Body of pancreas (tissue), 4 donors: ENCODE data around the gene CLEC4F. TPM values are rescaled to one million over a fixed set of nuclear protein-coding genes. Genes with fewer than 3 reads are reported as not detected.

ENCODE experiments used
- ATAC-seq: fragments of 150-250 bp; one replicate; pipeline ENCODE4 v1.9.1; 2016
- DNase-seq, 4 donors: peaks; one replicate each; pipeline ENCODE4 v3.0.0-alpha.2; 2019
- H3K27ac ChIP-seq, 4 donors: fragments of 200-600 bp; sonication (generic); 1 replicate in 3 of 4; 2 replicates in 1 of 4; pipeline versions ENCODE4 v1.5.1 to v1.6.1; 2016 to 2019; ENCODE audit warnings: mild to moderate bottlenecking in 1 of 4, mixed read lengths in 1 of 4, moderate library complexity in 1 of 4
- H3K27me3 ChIP-seq, 2 donors: fragments of 200-600 bp; sonication (generic); one replicate each; pipeline ENCODE4 v1.6.0; 2016; ENCODE audit warnings: mild to moderate bottlenecking in 1 of 2
- H3K36me3 ChIP-seq, 2 donors: fragments of 200-600 bp; sonication (generic); replicated peaks in 1 of 2; 2 replicates each; pipeline ENCODE4 v1.5.1; 2016; ENCODE audit warnings: low read depth in 2 of 2; ENCODE audit not compliant: insufficient read depth in 1 of 2
- H3K4me1 ChIP-seq: fragments of 200-600 bp; sonication (generic); one replicate; pipeline ENCODE4 v1.6.0; 2016
- H3K4me3 ChIP-seq, 2 donors: fragments of 200-600 bp; sonication (generic); 1 replicate in 1 of 2; 2 replicates in 1 of 2; pipeline ENCODE4 v1.5.1; 2016 to 2019
- H3K9me3 ChIP-seq, 3 donors: fragments of 200-600 bp; sonication (generic); 1 replicate in 2 of 3; 2 replicates in 1 of 3; pipeline ENCODE4 v1.5.1; 2016
- CTCF ChIP-seq, 7 experiments: fragments of 450-650 bp in 4 of 7; fragments of 200-600 bp in 3 of 7; sonication (generic) in 3 of 7; IDR thresholded peaks; one replicate each; pipeline ENCODE4 v1.5.1; 2016 to 2019; ENCODE audit warnings: antibody characterized with exemption in 7 of 7
- POLR2A ChIP-seq, 3 donors: fragments of 450-650 bp; IDR thresholded peaks; one replicate each; pipeline ENCODE4 v1.6.1; 2016; ENCODE audit warnings: antibody characterized with exemption in 3 of 3, mild to moderate bottlenecking in 2 of 3
- WGBS, 2 donors: methylation state at CpG; one replicate each; pipeline ENCODE4 v1.1.5; 2017; 5-methylcytosine and 5-hydroxymethylcytosine counted together
- intact Hi-C: fragments of 100-400 bp; cut with DNase I; formaldehyde crosslinking; loops from one replicate; pipeline ENCODE4 v1.15.1; 2023
- total RNA-seq, 2 donors: library from RNA; depleted of rRNA; stranded (reverse); fragments of >200 nt; gene quantifications; one replicate each; pipeline ENCODE4 v1.1.0, GENCODE V29; 2016

The CLEC4F gene
- total RNA-seq, 2 donors from 2014 or later, result 3.3 TPM; not detected in 1

GRCh38 chr2:70772486-70773155, 47.8 kb downstream of the CLEC4F start:
- no peak for DNase-seq
- H3K27me3 ChIP-seq, result no peaks in the 10 kb centered on the region
- ATAC-seq, result no peak
- no peak overlapping the region for H3K4me3 ChIP-seq
- 61 to 65% methylated on average over 2 of the region's 2 CpGs for WGBS, 2 donors
- H3K27ac ChIP-seq, result no peak overlapping the region
- no peaks in the 10 kb centered on the region for H3K36me3 ChIP-seq
- no peaks in the 10 kb centered on the region for H3K9me3 ChIP-seq
- intact Hi-C loops, result no loop called here
- peaks cover 4% of the 10 kb centered on the region for H3K4me1 ChIP-seq
- TF ChIP-seq CTCF (IDR thresholded peaks at IDR 0.05) (no peak), POLR2A (IDR thresholded peaks at IDR 0.05) (no peak)

- Histone ChIP-seq H3K36me3 (no peaks in the 10 kb centered on the region), H3K27ac (no peak overlapping the region), H3K4me3 (no peak overlapping the region), H3K9me3 (no peaks in the 10 kb centered on the region), H3K27me3 (peaks cover 0 to 5% of the 10 kb centered on the region in 2 donors), H3K4me1 (peaks cover 16% of the 10 kb centered on the region)
- ATAC-seq (no peak), DNase-seq (no peak)
- no peak for TF ChIP-seq CTCF (IDR thresholded peaks at IDR 0.05)
- no peak for TF ChIP-seq POLR2A (IDR thresholded peaks at IDR 0.05)
- WGBS, 2 donors, result 82 to 89% methylated on average over 2 of the region's 2 CpGs
- intact Hi-C loops, result no loop called here
These were observed 49.0 kb downstream of the CLEC4F start for GRCh38 chr2:70771446-70771845.

- H3K4me3 ChIP-seq, result no peak overlapping the region
- peaks cover 0 to 5% of the 10 kb centered on the region in 2 donors for H3K27me3 ChIP-seq
- no peaks in the 10 kb centered on the region for H3K36me3 ChIP-seq
- H3K27ac ChIP-seq, result no peak overlapping the region
- H3K9me3 ChIP-seq, result no peaks in the 10 kb centered on the region
- intact Hi-C loops, result no loop called here
- 55 to 79% methylated on average over 2 of the region's 2 CpGs for WGBS, 2 donors
- TF ChIP-seq POLR2A (IDR thresholded peaks at IDR 0.05), result no peak
- no peak for TF ChIP-seq CTCF (IDR thresholded peaks at IDR 0.05)
- no peak for ATAC-seq
- peaks cover 17% of the 10 kb centered on the region for H3K4me1 ChIP-seq
- no peak for DNase-seq
These were observed 50.9 kb downstream of the CLEC4F start for GRCh38 chr2:70769450-70769849.

GRCh38 chr2:70768590-70769085, 51.8 kb downstream of the CLEC4F start:
- Histone ChIP-seq H3K27ac (no peak overlapping the region), H3K27me3 (peaks cover 0 to 5% of the 10 kb centered on the region in 2 donors), H3K4me3 (no peak overlapping the region), H3K4me1 (peaks cover 17% of the 10 kb centered on the region), H3K36me3 (no peaks in the 10 kb centered on the region), H3K9me3 (no peaks in the 10 kb centered on the region)
- intact Hi-C loops, result no loop called here
- 56 to 81% methylated on average over 7 of the region's 7 CpGs for WGBS, 2 donors
- no peak for ATAC-seq
- TF ChIP-seq CTCF (IDR thresholded peaks at IDR 0.05) (no peak), POLR2A (IDR thresholded peaks at IDR 0.05) (no peak)
- no peak for DNase-seq
